GM23248 (cell line): ENCODE results near the gene EID3.

Experiments
- EZH2 ChIP-seq: fragments of 200-600 bp; sonication (generic); IDR thresholded peaks from 2 replicates; pipeline ENCODE4 v1.6.1; 2018; ENCODE audit warnings: antibody characterized with exemption, mild to moderate bottlenecking; ENCODE audit not compliant: insufficient read depth, poor library complexity, severe bottlenecking
- EZH2phosphoT487 ChIP-seq: fragments of 200-600 bp; sonication (generic); IDR thresholded peaks from 2 replicates; pipeline ENCODE4 v1.6.1; 2018; ENCODE audit warnings: antibody characterized with exemption, moderate library complexity, mild to moderate bottlenecking, low read depth; ENCODE audit not compliant: insufficient read depth

DNA sequence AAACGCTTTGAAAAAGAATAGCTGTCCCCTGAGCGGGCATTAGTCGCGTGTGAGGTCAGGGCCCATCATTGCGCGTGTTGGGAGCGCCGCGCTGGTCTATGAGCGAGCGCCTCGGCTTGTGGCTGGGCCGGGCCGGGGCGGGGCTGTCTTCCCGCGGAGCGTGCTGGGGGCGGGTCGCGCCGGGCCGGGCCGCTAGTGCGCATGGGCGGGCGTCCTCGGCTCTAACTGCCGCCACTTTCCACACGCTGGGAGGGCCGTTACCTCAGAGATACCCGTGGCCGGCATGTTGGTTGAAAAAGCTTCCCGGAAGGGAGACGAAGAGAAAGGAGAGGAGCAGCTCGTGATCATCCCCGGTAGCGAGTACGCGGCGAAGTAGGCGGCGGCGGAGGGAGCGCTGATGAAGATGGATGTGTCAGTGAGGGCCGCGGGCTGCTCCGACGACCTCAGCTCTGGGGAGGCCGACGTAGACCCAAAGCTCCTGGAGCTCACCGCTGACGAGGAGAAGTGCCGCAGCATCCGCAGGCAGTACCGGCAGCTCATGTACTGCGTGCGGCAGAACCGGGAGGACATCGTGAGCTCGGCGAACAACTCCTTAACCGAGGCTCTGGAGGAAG is at the start of gene EID3:
- TF ChIP-seq EZH2phosphoT487 (no peak), EZH2 (no peak)
